Stimulated activated CD4-positive, alpha-beta T cell treated with anti-CD3 and anti-CD28 coated beads, Interleukin-4, amount 100 ng/mL, for 1 hour (primary cell): ENCODE results near the gene PRPF40A.
A peak's percentile ranks its signal among the peaks of the same experiment; 100 is the strongest.

Experiments used
- DNase-seq: peaks from one replicate; pipeline ENCODE4 v3.0.0-alpha.2; 2020

Gene PRPF40A

GRCh38 chr2:152648336-152648735 is 68.9 kb downstream of the PRPF40A start:
- DNase-seq = no peak

GRCh38 chr2:152647552-152647951 is 69.7 kb downstream of the PRPF40A start:
- DNase-seq = no peak

DNA sequence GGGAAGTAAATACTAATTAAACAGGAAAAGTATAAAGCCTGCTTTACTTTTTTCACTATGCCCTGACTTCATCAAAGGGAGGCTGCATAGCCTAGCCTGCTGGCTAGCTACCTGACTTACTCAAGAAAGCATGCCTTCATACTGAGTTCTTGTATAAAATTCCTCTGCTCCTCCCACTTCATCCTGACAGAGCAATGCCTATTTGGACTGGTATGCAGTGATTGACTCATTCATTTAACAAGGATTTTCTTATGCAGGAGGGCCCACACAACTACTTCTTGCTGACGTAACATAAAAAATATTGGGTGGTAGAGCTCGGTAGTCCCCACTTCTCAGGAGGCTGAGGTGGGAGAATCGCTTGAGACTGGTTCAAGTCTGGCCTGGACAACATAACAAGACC is 70.5 kb downstream of the PRPF40A start:
- DNase-seq = no peak

DNA sequence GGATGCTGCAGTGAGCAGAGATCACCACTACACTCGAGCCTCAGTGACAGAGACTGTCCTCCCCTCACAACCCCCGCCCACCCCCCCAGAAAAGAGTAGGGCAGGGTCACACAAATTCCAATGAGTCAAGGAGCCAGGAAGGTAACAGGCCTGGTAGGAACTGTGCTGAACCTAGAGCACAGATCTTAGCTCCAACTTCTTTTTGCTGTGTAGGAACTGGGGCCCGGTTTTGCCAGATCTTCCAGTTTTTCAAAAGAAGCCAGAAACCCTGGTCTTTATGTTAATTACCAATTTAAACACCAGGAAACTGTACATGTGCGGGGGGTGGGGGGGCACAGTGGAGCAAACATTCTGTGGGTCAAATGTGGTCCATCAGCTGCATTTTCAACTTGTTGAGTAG is 71.0 kb downstream of the PRPF40A start:
- DNase-seq = no peak

GRCh38 chr2:152644189-152644873 is 72.9 kb downstream of the PRPF40A start:
- no peak for DNase-seq

GRCh38 chr2:152638590-152638989 is 78.7 kb downstream of the PRPF40A start:
- DNase-seq = no peak

DNA sequence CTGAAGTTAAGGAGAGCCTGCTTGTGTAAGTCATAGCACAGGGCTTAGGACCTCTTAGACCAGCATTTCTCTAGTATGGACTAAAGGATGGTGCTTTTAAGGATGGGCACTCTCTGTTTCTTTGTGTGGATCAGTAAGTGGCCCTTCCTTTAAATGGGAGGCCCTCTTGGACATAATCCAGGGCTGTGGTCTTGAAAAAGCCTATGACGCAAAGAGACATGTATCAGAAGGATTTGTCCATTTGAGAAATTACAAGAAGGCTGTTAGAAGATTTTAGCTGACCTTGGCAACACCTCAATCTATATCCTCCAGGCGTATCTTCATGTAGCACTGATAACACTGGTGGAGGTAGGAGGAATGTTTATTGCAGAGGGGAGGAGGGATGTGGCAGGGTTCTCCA is 79.2 kb downstream of the PRPF40A start:
- no peak for DNase-seq

DNA sequence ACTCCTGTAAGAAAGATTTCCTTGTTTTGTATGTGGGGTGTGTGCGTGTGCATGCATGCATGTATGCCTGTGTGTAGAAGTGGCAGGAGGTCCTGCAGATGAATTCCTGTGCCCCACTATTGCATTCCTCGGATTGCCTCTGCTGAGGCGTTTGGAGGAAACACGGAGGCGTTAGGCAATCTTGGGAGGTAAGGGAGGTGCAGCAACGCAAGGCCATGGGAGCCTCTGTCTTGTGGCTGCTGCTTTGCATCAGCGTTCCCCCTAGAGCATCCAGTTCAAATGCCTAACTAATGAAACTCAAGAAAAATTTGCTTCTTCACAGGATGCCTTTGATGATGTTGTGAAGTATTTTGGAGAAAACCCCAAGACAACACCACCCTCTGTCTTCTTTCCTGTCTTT is 80.0 kb downstream of the PRPF40A start:
- no peak for DNase-seq

- peak; percentile 57 for DNase-seq
Observed at GRCh38 chr2:152635635-152636298, 81.5 kb downstream of the PRPF40A start.

GRCh38 chr2:152632736-152633135 is 84.5 kb downstream of the PRPF40A start:
- DNase-seq = no peak

DNA sequence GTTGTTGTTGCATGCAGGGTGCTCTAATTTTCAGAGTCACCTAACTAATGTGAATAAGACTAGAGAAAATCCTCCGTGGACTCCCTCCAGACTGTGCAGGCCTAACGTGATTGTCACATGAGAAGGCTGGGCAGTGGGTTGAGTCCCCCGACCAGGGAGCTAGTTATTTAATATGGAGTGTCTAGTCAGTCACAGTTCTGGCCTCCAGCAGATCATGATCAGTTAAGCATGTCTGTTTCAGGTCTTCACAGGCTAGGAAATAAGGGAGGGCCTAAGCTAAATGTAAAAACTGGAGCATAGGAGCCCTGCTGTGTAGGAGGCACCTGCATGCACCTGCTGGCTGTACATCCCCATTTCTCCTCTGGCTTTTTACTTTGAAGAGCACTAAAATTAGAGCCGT is 86.8 kb downstream of the PRPF40A start:
- DNase-seq = no peak

- no peak for DNase-seq
Observed at GRCh38 chr2:152629202-152629601, 88.1 kb downstream of the PRPF40A start.

GRCh38 chr2:152627351-152627957 is 89.8 kb downstream of the PRPF40A start:
- no peak for DNase-seq

DNA sequence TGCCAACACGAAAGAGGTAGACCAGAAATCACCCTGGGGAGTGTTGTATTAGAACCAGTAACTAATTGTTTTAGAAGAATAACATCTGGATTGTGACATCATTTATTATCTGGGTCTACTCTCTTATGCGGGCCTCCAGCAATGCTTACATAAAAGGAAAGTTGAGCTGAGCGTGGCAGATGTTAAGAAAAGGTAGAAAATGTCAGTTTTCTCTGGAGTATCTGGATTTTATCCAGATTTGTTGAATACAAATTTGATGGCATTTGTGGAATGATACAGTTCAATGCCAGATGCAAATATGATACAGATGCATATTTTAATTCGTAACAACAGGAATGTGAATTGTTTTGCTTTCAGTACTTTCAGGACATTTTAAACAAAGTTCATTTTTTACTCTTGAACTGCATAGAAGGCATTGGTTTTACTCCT is 90.3 kb downstream of the PRPF40A start:
- DNase-seq = no peak

DNA sequence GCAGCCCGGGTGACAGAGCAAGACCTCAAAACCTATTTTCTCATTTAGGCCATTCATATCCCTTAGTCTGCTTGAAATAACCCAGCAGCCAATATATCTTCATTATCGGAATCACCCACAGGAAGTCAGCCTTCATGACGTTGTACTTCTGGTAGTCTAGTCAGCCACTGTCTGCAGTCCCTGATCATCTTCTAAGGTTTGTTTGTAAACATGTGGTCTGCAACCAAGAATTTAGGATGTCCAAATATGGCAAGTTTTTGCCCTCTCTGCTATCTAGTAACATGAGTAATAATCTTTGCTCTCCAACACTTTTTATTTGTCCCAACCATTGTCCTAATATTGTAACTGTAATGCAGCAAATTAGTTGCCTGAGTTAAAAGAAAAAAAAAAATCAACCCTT is 92.5 kb downstream of the PRPF40A start:
- no peak for DNase-seq

DNA sequence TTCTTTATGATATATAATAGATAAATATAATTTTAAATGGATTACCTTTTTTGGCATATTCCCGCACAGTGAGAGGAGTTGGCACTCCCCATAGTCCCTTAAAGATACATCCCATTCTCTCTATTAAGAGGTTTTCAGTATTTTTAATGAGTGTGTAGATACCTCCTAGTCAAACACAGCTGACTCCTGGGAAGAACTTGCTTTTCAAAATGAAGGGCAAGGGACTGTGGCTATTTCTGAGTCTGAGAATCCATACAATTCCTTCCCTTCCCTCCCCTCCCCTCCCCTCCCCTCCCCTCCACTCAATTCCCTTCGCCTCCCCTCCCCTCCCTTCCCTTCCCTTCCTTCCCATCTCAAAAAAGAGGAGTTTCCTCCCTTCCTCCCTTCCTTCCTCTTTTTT is 93.5 kb downstream of the PRPF40A start:
- no peak for DNase-seq

DNA sequence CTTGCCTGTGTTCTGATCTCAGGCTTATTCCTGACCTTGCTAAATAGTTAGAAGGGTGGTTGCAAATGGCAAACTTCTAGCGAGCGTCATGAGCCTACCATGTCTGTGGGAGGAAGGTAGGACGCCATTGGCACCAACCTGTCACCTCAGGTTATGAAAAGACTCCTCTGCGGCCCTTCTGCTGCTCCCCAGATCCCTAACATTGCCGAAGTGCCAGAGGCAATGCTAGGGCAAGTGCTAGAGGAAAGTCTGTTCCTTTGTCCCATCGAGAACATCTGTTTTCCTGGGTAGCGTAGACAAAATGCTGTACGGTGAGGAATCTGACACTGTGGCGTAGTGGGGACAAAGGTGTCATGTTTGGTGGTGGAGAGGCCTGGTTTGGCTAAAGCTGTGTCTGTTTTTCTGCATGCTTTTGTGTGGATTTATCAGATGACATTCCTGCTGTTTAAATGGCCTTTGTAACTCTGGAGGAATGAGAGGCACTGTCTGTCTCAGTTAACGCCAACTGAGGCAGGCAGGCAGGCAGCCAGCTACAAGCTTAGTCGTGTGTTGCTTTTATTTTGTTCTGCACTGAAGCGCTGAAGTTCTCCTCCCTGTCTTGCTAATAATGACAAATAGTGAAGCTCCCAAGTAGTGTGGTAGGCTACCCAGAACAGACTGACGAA is 94.1 kb downstream of the PRPF40A start:
- no peak for DNase-seq

DNA sequence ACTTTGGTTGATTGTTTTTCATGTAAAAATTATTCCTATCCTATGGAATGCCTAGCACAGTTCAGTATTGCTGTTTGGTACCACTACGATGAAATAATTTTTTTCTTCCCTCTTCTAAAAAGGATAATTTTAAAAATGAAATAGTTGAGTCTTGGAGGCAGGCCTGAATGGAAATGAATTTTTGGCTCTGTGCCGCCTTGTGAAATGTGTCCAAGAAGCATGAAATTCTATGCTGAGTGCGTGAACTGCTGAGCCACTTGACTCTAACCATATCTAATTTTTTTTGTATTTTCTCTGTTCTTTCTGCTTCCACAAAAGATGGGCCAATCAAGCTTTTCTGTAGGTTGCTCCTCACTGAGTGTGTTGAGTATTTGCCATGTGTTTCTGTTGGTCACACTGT is 95.0 kb downstream of the PRPF40A start:
- DNase-seq = no peak

GRCh38 chr2:152620985-152621384 is 96.3 kb downstream of the PRPF40A start:
- DNase-seq = no peak

DNA sequence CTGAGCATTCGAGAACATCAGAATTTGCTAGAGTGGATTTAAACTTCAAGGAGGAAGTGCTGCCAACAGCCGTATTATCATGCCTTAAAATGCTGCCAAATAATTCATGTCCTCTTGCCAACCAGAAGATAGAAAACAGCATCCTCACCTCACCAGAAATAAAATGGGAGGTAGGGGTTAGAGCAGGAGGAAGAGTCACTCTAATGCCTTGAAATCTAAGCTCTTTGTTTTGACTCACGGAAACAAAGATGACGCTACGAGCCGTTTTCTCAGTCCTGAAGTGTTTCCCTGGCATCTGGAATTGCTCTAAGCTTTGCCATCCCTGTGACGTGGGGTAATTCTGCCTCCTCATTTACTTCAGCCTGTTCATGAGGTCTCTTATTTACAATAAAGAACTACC is 97.1 kb downstream of the PRPF40A start:
- no peak for DNase-seq

DNA sequence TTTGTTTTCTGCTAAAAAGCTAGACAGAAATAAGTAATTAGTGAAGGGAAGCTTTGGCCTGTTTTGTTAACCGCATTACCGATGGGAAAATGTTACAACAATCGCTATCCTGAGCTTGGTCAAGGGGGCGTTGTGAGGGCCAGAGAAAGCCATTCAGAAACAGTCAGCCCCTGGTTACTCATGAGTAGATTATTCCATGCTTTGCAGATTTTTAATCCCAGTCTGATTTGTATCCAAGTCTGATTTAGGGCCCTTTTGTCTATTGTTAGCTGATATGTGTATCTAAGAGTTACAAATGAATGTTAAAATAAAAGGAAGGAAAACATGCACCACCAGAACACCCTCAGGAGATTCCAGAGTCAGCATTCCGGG is 99.1 kb downstream of the PRPF40A start:
- DNase-seq = no peak

GRCh38 chr2:152617456-152618192 is 99.6 kb downstream of the PRPF40A start:
- DNase-seq = no peak

GRCh38 chr2:152615177-152615576 is 102.1 kb downstream of the PRPF40A start:
- DNase-seq = no peak
